NCI-H187 (cell line): ENCODE measurements around the gene ADAM8.
"Not testable (repeated sequence)": the region's sequence is repeated elsewhere in the genome, so short reads cannot be mapped to it uniquely, and the experiment has no call there.

Experiments used
- DNase-seq, 2 experiments: peaks; one replicate each; lab custom pipeline; 2025; lab: John Stamatoyannopoulos, UW

ADAM8 gene

DNA sequence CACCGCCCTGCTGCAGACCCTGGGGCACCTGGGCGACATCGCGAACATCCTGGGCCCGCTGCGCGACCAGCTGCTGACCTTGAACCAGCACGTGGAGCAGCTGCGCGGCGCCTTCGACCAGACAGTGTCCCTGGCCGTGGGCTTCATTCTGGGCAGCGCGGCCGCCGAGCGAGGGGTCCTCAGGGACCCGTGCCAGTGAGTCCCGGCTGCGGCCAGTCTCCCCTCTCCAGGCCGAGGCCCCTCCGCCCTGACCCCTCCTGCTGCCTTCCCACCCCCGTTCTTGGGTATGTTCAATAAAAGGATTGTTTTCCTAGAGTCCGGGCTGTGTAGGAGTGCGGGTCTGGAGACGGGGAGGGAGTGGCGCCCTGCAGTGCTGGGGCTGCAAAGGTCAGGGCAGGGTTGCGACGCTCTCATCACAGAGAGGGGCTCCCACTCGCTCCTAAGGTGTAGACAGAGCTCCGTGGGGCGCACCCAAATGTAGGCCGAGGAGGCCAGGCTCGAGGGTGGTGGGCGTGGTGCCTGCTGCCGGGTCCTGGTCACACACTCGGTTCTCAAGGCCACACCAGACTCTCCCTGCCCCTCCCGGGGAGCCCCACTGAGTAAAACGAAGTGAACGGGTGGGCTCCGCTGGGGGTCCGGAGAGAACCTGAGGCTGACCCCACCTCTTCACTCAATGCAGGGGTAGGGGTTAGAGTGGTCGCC lies 45.3 kb downstream of the ADAM8 start:
- no peak for DNase-seq

DNA sequence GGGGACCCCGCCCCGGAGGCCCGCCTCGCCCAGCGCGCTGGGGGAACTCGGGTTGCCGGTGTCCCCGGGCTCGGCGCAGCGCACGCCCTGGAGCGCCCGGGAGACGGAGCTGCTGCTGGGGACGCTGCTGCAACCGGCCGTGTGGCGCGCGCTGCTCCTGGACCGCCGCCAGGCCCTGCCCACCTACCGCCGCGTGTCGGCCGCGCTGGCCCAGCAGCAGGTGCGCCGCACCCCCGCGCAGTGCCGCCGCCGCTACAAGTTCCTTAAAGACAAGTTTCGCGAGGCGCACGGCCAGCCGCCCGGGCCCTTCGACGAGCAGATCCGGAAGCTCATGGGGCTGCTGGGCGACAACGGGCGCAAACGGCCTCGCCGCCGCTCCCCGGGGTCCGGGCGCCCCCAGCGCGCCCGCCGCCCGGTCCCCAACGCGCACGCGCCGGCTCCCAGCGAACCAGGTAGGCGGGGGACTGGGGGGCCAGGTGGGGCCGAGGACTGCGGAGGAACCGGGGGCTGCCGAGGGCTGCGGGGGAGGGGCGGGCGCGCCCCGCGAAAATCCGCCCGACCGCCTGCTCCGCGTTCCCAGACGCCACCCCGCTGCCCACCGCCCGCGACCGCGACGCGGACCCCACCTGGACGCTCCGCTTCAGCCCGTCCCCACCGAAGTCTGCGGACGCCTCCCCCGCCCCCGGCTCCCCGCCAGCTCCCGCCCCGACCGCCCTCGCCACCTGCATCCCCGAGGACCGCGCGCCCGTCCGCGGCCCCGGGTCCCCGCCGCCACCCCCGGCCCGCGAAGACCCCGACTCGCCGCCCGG lies 46.1 kb downstream of the ADAM8 start:
- no peak for DNase-seq

- no peak for DNase-seq
Measured at GRCh38 chr10:133230044-133230361, 46.7 kb downstream of the ADAM8 start, which contains the start of gene UTF1. TSS of gene UTF1 (plus strand) at chr10:133230217. CDS start at chr10:133230289, 72 bp downstream.

DNA sequence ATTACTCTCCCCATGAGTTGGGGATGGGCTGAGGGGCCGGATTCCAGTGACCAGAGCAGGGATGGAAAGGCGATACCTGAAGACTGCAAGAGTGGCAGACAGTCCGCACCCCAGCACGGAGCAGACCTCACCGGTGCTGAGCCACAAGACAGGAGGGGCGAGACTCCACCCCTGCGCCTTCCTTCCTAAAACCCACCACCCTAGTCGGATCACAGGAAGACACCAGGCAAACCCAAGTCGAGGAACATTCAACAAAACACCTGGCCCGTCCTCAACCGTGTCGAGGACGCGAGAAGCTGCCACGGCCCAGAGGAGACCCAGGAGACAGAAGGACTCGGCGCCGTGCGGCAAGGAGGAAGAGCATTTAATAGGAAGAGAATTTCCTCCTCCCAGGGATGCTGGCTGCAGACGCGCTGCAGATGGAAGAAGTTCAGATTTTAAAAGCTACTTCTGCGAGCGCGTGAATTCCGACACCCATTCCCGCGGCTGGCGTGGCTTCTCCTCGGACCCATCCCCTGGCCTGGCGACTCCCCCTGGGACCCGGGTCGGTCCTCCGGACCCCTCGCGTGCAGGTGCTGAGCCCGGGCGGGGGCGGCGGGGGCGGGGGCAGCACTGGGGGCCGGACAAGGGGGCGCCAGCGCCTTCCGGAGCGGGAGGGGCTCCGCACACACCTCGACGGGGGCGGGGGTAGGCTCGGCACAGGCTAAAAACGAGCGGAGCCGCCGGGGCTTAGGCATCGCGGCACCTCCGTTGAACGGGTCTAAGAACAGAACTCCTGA lies 47.2 kb downstream of the ADAM8 start:
- DNase-seq, result no peak

DNA sequence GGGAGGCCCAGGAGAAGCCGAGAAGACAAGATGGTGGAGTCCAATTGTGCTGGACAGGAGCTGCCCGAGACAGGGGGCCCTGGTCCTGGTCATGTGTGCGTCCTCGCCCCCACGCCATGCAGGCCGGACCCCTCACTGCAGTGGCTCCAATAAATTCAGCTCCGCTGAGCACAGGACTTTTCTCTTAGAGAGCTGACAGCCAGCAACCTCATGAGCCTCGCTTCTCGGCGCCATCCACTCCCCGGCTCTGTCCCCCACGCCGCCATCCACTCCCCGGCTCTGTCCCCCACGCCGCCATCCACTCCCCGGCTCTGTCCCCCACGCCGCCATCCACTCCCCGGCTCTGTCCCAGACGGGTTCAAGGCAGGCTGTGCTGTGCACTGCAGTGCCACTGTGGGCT lies 49.4 kb downstream of the ADAM8 start:
- DNase-seq, result no peak

DNA sequence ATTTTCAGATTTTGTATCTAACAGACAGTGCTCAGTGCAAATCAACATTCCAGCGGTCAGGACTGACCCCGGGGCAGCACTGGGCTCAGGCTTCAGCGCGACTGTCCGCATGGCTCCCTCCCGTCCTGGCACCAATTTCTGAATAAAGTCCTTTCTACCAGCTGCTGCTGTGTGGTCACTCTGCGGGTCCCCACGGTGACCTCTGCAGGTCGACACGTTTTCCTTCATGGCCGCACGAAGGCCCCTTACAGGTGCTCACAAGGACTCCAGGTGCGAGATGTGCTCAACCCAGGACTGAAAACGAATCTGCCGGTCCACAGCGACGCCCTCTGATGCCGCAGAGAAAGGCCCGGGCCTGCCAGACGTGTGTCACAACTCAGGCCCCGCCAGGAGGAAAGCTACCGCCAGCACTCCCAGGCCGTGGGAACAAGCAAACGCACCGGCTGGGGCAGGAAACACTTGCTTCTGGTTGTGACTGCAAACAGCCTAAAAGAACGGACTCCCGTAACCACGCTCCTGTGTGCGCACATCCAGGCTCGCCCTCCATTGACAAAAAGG lies 50.3 kb downstream of the ADAM8 start:
- DNase-seq, result no peak

DNA sequence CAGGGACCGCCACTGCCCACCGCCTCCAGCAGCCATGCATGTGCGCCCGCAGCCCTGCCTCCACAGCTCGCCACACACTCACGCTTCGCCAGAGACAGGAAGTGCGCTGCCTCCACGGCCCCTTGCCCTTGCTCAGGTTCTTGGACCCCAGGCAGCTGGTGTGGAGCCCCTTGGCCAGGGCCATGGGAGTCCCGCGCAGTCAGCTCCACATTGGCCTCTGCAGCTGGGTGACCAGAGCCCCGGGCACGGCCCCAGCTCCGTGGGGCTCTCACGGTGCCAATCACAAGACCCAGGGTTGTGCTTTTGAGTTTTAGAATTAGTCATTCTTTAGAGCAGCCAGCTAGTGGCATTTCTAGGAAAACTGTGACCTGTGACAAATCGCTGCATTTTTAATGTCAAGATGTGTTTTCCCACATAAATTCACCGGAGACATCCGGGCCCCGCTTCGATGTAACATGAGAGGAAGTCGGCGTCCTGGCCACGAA lies 50.9 kb downstream of the ADAM8 start:
- no peak for DNase-seq

- no peak for DNase-seq
Measured at GRCh38 chr10:133224756-133225372, 51.8 kb downstream of the ADAM8 start.

DNA sequence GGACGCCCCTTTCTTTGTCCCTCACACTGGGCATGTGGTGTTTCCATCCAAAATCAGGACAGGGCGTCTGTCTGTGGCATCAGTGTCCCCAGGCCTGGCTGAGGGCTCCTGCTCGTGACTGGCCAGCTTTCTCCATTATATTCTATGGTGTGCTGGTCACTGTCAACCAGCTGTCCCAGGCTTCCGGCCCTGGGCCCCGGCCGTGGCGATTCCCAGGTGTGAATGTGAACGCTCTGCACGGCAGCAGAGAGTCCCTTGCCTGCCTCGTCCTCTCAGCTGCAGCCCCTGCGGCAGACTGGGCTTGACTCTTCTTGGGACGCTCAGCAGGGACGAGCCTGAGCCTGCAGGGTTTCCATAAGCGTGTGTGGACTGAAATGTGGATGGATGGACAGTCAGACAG lies 52.6 kb downstream of the ADAM8 start:
- no peak for DNase-seq

- not testable (repeated sequence) for DNase-seq
Measured at GRCh38 chr10:133221756-133222155, 54.9 kb downstream of the ADAM8 start.

- DNase-seq, result no peak
Measured at GRCh38 chr10:133221331-133221730, 55.3 kb downstream of the ADAM8 start.

DNA sequence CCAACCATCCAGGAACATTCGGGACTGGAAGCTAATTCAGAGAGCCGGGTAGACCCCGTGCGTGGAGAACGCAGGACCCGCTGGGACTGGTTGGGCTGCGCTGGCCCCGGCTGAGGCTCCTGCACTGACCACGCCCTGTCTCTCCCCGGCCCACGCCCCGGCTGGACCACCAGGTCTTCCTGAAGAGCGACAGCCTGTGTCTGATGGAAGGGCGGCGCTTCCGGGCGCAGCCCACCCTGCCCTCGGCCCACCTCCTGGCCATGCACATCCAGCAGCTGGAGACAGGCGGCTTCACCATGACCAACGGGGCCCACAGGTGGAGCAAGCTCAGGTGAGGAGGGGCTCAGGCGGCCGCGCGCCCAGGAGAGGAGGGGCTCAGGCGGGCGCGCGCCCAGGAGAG lies 56.9 kb downstream of the ADAM8 start:
- DNase-seq, result no peak

- DNase-seq, result no peak
Measured at GRCh38 chr10:133218891-133219290, 57.8 kb downstream of the ADAM8 start.

GRCh38 chr10:133217800-133218589 lies 58.7 kb downstream of the ADAM8 start:
- DNase-seq, result no peak

DNA sequence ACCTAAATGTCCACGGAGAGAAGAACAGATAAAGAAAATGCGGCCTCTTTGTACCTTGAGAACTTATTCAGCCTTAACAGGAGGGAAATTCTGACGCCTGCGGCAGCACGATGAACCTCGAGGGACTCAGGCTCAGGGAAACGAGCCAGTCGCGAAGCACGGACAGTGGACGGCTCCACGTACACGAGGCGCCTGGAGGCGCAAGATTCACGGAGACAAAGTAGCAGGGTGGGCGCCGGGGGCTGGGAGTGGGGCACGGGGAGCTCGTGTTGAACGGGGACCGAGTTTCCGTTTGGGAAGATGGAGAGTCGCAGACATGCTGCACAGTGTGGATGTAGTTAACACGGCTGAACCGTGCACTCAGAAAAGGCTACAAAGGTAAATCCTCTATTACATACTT lies 59.9 kb downstream of the ADAM8 start:
- DNase-seq, result no peak

GRCh38 chr10:133215586-133215985 lies 61.1 kb downstream of the ADAM8 start:
- no peak for DNase-seq

DNA sequence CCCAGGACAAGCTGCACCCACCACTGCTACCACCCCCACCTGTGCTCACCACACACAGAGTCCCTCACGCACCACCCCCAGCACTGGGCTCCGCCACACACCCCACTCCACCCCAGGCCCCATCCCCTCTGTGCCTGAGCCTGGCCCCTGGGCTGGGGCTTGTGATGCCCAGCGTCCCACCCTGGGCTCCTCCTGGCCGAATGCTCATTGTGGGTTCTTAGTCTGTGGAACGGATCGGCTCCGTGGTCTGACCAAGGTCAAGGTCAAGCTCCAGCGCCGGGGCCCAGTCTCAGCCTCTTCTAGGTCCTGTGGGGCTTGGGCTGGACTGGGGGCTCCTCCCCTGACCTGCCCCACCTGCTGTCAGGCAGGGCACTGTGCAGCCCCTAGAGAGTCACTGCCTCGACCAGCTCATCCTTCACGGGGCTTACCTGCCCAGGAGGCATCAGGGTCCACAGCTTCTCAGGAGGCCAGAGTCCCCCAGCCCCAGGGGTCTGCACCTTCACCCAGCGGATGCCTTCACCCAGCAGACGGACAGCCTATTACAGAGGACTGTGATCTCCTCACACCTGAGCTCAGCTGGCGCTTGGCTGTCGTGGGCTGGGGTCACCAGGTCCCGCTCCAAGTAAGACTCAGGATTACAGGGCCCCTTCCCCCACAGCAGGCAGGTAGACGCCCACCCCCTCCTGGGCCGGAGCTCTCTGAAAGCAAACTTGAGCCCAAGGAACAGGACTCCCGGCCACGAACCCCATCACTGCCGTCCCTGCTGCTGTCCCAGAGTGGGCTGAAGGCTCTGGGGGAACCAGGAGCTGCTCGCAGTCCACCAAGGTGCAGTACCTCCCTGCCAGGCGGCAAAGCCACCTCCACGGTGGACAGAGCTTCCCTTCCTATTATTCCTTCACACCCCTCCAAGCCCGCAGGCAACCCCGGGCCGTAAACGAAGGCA lies 61.9 kb downstream of the ADAM8 start:
- DNase-seq, result no peak

- DNase-seq, result no peak
Measured at GRCh38 chr10:133213641-133214467, 62.8 kb downstream of the ADAM8 start.
